NCI-H524 treated with DMSO at 0.1 percent for 48 hours (cell line): ENCODE data around the gene ATMIN.

Source experiments
- DNase-seq: peaks from one replicate; lab custom pipeline; 2025; lab: John Stamatoyannopoulos, UW

Gene ATMIN

GRCh38 chr16:81035398-81035974 is at the start of gene ATMIN:
Gene ATMIN, plus strand, starts transcription at chr16:81035842. Its CDS starts 29 bp downstream, at chr16:81035871.
- no peak for DNase-seq

GRCh38 chr16:80986557-80986956 is 49.1 kb upstream of the ATMIN start:
- no peak for DNase-seq

GRCh38 chr16:80988756-80989155 is 46.9 kb upstream of the ATMIN start:
- DNase-seq, result no peak

- DNase-seq, result no peak
Measured at GRCh38 chr16:80989801-80990200, 45.8 kb upstream of the ATMIN start.

- no peak for DNase-seq
Measured at GRCh38 chr16:80990577-80990976, 45.1 kb upstream of the ATMIN start.

- DNase-seq, result no peak
Measured at GRCh38 chr16:80990978-80991377, 44.7 kb upstream of the ATMIN start.

GRCh38 chr16:80991792-80992430 is 43.7 kb upstream of the ATMIN start:
- no peak for DNase-seq

- no peak for DNase-seq
Measured at GRCh38 chr16:80992676-80993293, 42.9 kb upstream of the ATMIN start.

- DNase-seq, result no peak
Measured at GRCh38 chr16:80993307-80993706, 42.3 kb upstream of the ATMIN start.

GRCh38 chr16:80993834-80994233 is 41.8 kb upstream of the ATMIN start:
- DNase-seq, result no peak

GRCh38 chr16:80994451-80994850 is 41.2 kb upstream of the ATMIN start:
- DNase-seq, result no peak

GRCh38 chr16:80996688-80997138 is 38.9 kb upstream of the ATMIN start:
- no peak for DNase-seq

GRCh38 chr16:80997139-80997798 is 38.4 kb upstream of the ATMIN start:
- DNase-seq, result no peak

GRCh38 chr16:80997964-80998620 is 37.5 kb upstream of the ATMIN start:
- no peak for DNase-seq

- DNase-seq, result no peak
Measured at GRCh38 chr16:81000873-81001272, 34.8 kb upstream of the ATMIN start.

GRCh38 chr16:81001330-81001729 is 34.3 kb upstream of the ATMIN start:
- DNase-seq, result no peak

- no peak for DNase-seq
Measured at GRCh38 chr16:81003064-81003463, 32.6 kb upstream of the ATMIN start.

GRCh38 chr16:81003610-81004460 is 31.8 kb upstream of the ATMIN start:
- DNase-seq, result no peak

GRCh38 chr16:81004646-81005353 is 30.8 kb upstream of the ATMIN start:
- DNase-seq, result no peak

GRCh38 chr16:81005610-81006161 is 30.0 kb upstream of the ATMIN start:
- DNase-seq, result no peak
